ENCODE data around the gene ME3. TPM values are rescaled to one million over a fixed set of nuclear protein-coding genes. Genes with fewer than 3 reads are reported as not detected.

The ME3 gene
- total RNA-seq, 1 experiment from 2014 or later = 1.8 TPM

DNA sequence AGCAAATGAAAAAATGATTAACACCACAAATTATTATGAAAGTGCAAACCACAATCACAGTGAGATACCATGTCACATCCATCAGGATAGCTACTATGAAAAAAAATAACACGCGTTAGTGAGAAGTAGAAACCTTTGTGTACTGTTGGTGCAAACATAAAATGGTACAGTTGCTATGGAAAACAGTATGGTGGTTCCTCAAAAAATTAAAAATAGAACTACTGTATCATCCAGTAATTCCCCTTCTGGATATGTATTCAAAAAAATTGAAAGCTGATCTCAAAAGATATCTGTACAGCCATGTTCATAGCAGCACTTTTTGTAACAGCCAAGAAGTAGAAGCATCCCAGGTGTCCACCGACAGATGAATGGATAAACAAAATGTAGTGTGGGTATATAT is 254.3 kb downstream of the ME3 start:
- DNase-seq (ENCODE audit: low spot score) (no peak), ATAC-seq (no peak)
- no peaks in the 10 kb centered on the region for H3K27me3 Mint-ChIP-seq (ENCODE audit: low read depth)
- ChIA-PET CTCF (interaction anchor here (1.5 to 2.8 kb wide), 2 partner anchors 58 to 126 kb away, joined by 3 to 37 read pairs; no protein-coding TSS in a partner anchor), POLR2A (no interaction called here)
- H3K9me3 Mint-ChIP-seq = no peaks in the 10 kb centered on the region
- no peaks in the 10 kb centered on the region for H3K4me1 Mint-ChIP-seq
- H3K27ac Mint-ChIP-seq = no peak overlapping the region
- no peaks in the 10 kb centered on the region for H3K36me3 Mint-ChIP-seq
- H3K4me3 Mint-ChIP-seq = no peak overlapping the region
- no peak for TF ChIP-seq RELA (CRISPR knock-in tag; IDR thresholded peaks at IDR 0.05; ENCODE audit: borderline replicate concordance)
- TF ChIP-seq SP1 (CRISPR knock-in tag; conservative IDR thresholded peaks at IDR 0.05) = no peak
- TF ChIP-seq ATF1 (CRISPR knock-in tag; IDR thresholded peaks at IDR 0.05) = no peak
- no peak for TF ChIP-seq NFATC4 (CRISPR knock-in tag; IDR thresholded peaks at IDR 0.05)
- TF ChIP-seq, protein P1, sequence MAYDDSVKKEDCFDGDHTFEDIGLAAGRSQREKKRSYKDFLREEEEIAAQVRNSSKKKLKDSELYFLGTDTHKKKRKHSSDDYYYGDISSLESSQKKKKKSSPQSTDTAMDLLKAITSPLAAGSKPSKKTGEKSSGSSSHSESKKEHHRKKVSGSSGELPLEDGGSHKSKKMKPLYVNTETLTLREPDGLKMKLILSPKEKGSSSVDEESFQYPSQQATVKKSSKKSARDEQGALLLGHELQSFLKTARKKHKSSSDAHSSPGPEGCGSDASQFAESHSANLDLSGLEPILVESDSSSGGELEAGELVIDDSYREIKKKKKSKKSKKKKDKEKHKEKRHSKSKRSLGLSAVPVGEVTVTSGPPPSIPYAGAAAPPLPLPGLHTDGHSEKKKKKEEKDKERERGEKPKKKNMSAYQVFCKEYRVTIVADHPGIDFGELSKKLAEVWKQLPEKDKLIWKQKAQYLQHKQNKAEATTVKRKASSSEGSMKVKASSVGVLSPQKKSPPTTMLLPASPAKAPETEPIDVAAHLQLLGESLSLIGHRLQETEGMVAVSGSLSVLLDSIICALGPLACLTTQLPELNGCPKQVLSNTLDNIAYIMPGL (CRISPR knock-in tag; IDR thresholded peaks at IDR 0.05) = no peak
- TF ChIP-seq, protein P2, sequence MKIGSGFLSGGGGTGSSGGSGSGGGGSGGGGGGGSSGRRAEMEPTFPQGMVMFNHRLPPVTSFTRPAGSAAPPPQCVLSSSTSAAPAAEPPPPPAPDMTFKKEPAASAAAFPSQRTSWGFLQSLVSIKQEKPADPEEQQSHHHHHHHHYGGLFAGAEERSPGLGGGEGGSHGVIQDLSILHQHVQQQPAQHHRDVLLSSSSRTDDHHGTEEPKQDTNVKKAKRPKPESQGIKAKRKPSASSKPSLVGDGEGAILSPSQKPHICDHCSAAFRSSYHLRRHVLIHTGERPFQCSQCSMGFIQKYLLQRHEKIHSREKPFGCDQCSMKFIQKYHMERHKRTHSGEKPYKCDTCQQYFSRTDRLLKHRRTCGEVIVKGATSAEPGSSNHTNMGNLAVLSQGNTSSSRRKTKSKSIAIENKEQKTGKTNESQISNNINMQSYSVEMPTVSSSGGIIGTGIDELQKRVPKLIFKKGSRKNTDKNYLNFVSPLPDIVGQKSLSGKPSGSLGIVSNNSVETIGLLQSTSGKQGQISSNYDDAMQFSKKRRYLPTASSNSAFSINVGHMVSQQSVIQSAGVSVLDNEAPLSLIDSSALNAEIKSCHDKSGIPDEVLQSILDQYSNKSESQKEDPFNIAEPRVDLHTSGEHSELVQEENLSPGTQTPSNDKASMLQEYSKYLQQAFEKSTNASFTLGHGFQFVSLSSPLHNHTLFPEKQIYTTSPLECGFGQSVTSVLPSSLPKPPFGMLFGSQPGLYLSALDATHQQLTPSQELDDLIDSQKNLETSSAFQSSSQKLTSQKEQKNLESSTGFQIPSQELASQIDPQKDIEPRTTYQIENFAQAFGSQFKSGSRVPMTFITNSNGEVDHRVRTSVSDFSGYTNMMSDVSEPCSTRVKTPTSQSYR (CRISPR knock-in tag; IDR thresholded peaks at IDR 0.05) = no peak
- TF ChIP-seq IRF2 (CRISPR knock-in tag; IDR thresholded peaks at IDR 0.05; ENCODE audit: borderline replicate concordance, low read depth) = no peak
- TF ChIP-seq ZNF121 (CRISPR knock-in tag; IDR thresholded peaks at IDR 0.05) = no peak
- no peak for TF ChIP-seq GTF2I (CRISPR knock-in tag; conservative IDR thresholded peaks at IDR 0.05)
- TF ChIP-seq, protein P3, sequence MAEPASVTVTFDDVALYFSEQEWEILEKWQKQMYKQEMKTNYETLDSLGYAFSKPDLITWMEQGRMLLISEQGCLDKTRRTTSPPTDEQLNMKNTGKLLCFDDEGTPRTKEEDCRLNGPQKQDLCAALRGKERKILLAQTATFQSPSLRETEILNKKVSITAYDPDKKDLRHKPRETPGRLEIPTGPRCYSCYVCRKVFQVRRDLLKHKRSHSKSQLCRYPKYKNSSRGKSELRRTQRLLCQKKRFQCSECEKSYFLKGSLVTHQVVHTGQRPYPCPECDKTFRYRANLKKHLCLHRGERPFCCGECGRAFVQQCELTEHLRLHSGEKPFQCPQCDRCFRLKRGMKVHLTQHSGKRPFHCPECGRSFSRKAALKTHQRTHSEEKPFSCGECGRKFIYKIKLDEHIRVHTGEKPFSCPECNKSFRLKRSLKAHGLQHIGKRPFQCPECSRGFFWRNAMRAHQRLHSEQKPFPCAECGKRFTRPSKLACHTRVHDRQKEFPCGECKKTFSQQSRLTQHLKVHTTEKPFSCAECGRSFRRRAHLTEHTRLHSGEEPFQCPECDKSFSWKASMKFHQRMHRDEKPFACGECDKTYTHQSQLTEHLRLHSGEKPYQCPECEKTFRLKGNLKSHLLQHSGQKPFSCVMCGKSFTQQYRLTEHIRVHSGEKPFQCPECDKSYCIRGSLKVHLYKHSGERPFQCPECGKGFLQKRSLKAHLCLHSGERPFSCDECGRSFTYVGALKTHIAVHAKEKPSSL (CRISPR knock-in tag; conservative IDR thresholded peaks at IDR 0.05) = no peak
- TF ChIP-seq, protein P4, sequence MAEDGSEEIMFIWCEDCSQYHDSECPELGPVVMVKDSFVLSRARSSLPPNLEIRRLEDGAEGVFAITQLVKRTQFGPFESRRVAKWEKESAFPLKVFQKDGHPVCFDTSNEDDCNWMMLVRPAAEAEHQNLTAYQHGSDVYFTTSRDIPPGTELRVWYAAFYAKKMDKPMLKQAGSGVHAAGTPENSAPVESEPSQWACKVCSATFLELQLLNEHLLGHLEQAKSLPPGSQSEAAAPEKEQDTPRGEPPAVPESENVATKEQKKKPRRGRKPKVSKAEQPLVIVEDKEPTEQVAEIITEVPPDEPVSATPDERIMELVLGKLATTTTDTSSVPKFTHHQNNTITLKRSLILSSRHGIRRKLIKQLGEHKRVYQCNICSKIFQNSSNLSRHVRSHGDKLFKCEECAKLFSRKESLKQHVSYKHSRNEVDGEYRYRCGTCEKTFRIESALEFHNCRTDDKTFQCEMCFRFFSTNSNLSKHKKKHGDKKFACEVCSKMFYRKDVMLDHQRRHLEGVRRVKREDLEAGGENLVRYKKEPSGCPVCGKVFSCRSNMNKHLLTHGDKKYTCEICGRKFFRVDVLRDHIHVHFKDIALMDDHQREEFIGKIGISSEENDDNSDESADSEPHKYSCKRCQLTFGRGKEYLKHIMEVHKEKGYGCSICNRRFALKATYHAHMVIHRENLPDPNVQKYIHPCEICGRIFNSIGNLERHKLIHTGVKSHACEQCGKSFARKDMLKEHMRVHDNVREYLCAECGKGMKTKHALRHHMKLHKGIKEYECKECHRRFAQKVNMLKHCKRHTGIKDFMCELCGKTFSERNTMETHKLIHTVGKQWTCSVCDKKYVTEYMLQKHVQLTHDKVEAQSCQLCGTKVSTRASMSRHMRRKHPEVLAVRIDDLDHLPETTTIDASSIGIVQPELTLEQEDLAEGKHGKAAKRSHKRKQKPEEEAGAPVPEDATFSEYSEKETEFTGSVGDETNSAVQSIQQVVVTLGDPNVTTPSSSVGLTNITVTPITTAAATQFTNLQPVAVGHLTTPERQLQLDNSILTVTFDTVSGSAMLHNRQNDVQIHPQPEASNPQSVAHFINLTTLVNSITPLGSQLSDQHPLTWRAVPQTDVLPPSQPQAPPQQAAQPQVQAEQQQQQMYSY (CRISPR knock-in tag; IDR thresholded peaks at IDR 0.05) = no peak
- TF ChIP-seq ESRRA (CRISPR knock-in tag; IDR thresholded peaks at IDR 0.05; ENCODE audit: borderline replicate concordance) = no peak
- TF ChIP-seq, protein P5, sequence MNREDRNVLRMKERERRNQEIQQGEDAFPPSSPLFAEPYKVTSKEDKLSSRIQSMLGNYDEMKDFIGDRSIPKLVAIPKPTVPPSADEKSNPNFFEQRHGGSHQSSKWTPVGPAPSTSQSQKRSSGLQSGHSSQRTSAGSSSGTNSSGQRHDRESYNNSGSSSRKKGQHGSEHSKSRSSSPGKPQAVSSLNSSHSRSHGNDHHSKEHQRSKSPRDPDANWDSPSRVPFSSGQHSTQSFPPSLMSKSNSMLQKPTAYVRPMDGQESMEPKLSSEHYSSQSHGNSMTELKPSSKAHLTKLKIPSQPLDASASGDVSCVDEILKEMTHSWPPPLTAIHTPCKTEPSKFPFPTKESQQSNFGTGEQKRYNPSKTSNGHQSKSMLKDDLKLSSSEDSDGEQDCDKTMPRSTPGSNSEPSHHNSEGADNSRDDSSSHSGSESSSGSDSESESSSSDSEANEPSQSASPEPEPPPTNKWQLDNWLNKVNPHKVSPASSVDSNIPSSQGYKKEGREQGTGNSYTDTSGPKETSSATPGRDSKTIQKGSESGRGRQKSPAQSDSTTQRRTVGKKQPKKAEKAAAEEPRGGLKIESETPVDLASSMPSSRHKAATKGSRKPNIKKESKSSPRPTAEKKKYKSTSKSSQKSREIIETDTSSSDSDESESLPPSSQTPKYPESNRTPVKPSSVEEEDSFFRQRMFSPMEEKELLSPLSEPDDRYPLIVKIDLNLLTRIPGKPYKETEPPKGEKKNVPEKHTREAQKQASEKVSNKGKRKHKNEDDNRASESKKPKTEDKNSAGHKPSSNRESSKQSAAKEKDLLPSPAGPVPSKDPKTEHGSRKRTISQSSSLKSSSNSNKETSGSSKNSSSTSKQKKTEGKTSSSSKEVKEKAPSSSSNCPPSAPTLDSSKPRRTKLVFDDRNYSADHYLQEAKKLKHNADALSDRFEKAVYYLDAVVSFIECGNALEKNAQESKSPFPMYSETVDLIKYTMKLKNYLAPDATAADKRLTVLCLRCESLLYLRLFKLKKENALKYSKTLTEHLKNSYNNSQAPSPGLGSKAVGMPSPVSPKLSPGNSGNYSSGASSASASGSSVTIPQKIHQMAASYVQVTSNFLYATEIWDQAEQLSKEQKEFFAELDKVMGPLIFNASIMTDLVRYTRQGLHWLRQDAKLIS (CRISPR knock-in tag; IDR thresholded peaks at IDR 0.05; ENCODE audit: borderline replicate concordance) = no peak
- no peak for TF ChIP-seq GABPB1 (CRISPR knock-in tag; IDR thresholded peaks at IDR 0.05)
- TF ChIP-seq, protein P6, sequence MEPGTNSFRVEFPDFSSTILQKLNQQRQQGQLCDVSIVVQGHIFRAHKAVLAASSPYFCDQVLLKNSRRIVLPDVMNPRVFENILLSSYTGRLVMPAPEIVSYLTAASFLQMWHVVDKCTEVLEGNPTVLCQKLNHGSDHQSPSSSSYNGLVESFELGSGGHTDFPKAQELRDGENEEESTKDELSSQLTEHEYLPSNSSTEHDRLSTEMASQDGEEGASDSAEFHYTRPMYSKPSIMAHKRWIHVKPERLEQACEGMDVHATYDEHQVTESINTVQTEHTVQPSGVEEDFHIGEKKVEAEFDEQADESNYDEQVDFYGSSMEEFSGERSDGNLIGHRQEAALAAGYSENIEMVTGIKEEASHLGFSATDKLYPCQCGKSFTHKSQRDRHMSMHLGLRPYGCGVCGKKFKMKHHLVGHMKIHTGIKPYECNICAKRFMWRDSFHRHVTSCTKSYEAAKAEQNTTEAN (CRISPR knock-in tag; IDR thresholded peaks at IDR 0.05) = no peak
- TF ChIP-seq, protein P7, sequence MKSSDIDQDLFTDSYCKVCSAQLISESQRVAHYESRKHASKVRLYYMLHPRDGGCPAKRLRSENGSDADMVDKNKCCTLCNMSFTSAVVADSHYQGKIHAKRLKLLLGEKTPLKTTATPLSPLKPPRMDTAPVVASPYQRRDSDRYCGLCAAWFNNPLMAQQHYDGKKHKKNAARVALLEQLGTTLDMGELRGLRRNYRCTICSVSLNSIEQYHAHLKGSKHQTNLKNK (CRISPR knock-in tag; IDR thresholded peaks at IDR 0.05) = no peak
- TF ChIP-seq ZNF671 (CRISPR knock-in tag; IDR thresholded peaks at IDR 0.05) = no peak
- TF ChIP-seq FOXK1 (CRISPR knock-in tag; IDR thresholded peaks at IDR 0.05) = no peak
- no peak for TF ChIP-seq CREB1 (CRISPR knock-in tag; IDR thresholded peaks at IDR 0.05)
